IMR-90 (cell line): ENCODE data around the gene CMTM5. TPM values are rescaled to one million over a fixed set of nuclear protein-coding genes. Genes with fewer than 3 reads are reported as not detected.

Source experiments
- ATAC-seq: fragments of 200-7000 bp; cut with Tn5 transposase; 2 replicates; pipeline ENCODE4 v1.9.1; 2020; ENCODE audit warnings: low read depth, mild to moderate bottlenecking, moderate library complexity
- BruUV-seq: library from RNA; stranded (reverse); fragments of 400-500 nt; replicated peaks from 2 replicates; lab custom pipeline; 2021; lab: Mats Ljungman, UMichigan
- CTCF ChIA-PET: fragments of 300-600 bp; formaldehyde crosslinking; extraction: SDS; loops from one replicate; lab custom pipeline; 2021; ENCODE audit warnings: antibody characterized with exemption; lab: Yijun Ruan, JAX
- POLR2A ChIA-PET: fragments of 300-600 bp; sonication (Branson Sonifier 250); formaldehyde crosslinking; loops from one replicate; lab custom pipeline; 2022; ENCODE audit warnings: antibody characterized with exemption; ENCODE audit not compliant: unreplicated experiment; lab: Charles Lee
- DNase-seq: peaks from one replicate; pipeline ENCODE4 v3.0.0; 2013
- H2AFZ ChIP-seq: replicated peaks from 2 replicates; pipeline ENCODE3; 2013; ENCODE audit warnings: low read length, mild to moderate bottlenecking; ENCODE audit not compliant: poor library complexity
- H2AK5ac ChIP-seq: 2 replicates; pipeline ENCODE4 v1.6.1; 2013; ENCODE audit warnings: low read depth, low read length, inconsistent platforms
- H2AK9ac ChIP-seq: replicated peaks from 2 replicates; pipeline ENCODE3; 2013; ENCODE audit warnings: mild to moderate bottlenecking, low read depth, low read length, moderate library complexity; ENCODE audit not compliant: poor library complexity
- H2BK120ac ChIP-seq: 2 replicates; pipeline ENCODE4 v1.6.1; 2013; ENCODE audit warnings: low read depth, low read length, inconsistent platforms
- H2BK15ac ChIP-seq: 3 replicates; pipeline ENCODE4 v1.6.1; 2013; ENCODE audit warnings: low read depth, low read length, inconsistent platforms
- H2BK20ac ChIP-seq: 2 replicates; pipeline ENCODE4 v1.6.1; 2013; ENCODE audit warnings: low read depth, mild to moderate bottlenecking, inconsistent platforms, low read length, moderate library complexity
- H2BK5ac ChIP-seq: 2 replicates; pipeline ENCODE4 v1.6.1; 2013; ENCODE audit warnings: mild to moderate bottlenecking, low read depth, low read length, inconsistent platforms; ENCODE audit not compliant: poor library complexity, severe bottlenecking
- H3K14ac ChIP-seq: replicated peaks from 2 replicates; pipeline ENCODE4 v1.6.1; 2013; ENCODE audit warnings: low read depth, low read length, inconsistent platforms
- H3K18ac ChIP-seq: 2 replicates; pipeline ENCODE4 v1.6.1; 2013; ENCODE audit warnings: low read depth, low read length, control low read depth
- H3K23ac ChIP-seq: 2 replicates; pipeline ENCODE4 v1.6.1; 2013; ENCODE audit warnings: low read depth, low read length, inconsistent platforms
- H3K27ac ChIP-seq: 2 replicates; pipeline ENCODE4 v1.5.1; 2013; ENCODE audit warnings: mild to moderate bottlenecking, control low read depth, low read length; ENCODE audit not compliant: insufficient read depth
- H3K27me3 ChIP-seq: 2 replicates; pipeline ENCODE4 v1.6.1; 2013; ENCODE audit warnings: low read length; ENCODE audit not compliant: control insufficient read depth, insufficient read depth
- H3K36me3 ChIP-seq: 2 replicates; pipeline ENCODE4 v1.6.1; 2013; ENCODE audit warnings: low read length, mixed read lengths; ENCODE audit not compliant: control insufficient read depth, insufficient read depth
- H3K4ac ChIP-seq: 2 replicates; pipeline ENCODE4 v1.6.1; 2013; ENCODE audit warnings: low read depth, low read length, inconsistent platforms
- H3K4me1 ChIP-seq: 2 replicates; pipeline ENCODE4 v1.6.1; 2013; ENCODE audit warnings: low read length, mixed read lengths; ENCODE audit not compliant: control insufficient read depth, insufficient read depth
- H3K4me2 ChIP-seq: 2 replicates; pipeline ENCODE4 v1.6.1; 2013; ENCODE audit warnings: low read depth, mild to moderate bottlenecking, control low read depth, low read length, moderate library complexity
- H3K4me3 ChIP-seq: 2 replicates; pipeline ENCODE4 v1.5.1; 2013; ENCODE audit warnings: low read depth, mild to moderate bottlenecking, control low read depth, low read length, moderate library complexity; ENCODE audit not compliant: insufficient read depth
- H3K56ac ChIP-seq: 2 replicates; pipeline ENCODE4 v1.6.1; 2013; ENCODE audit warnings: low read length, inconsistent platforms; ENCODE audit not compliant: insufficient read depth; ENCODE audit errors: extremely low read depth
- H3K79me1 ChIP-seq, 2 experiments: 2 replicates each; pipeline ENCODE4 v1.6.1; 2013; ENCODE audit warnings: low read length in 2 of 2, inconsistent platforms in 1 of 2, low read depth in 1 of 2
- H3K9ac ChIP-seq: 2 replicates; pipeline ENCODE4 v1.6.1; 2013; ENCODE audit warnings: low read depth, low read length, control low read depth
- H3K9me1 ChIP-seq: 2 replicates; pipeline ENCODE4 v1.6.1; 2013; ENCODE audit warnings: low read length, inconsistent platforms; ENCODE audit not compliant: insufficient read depth
- H3K9me3 ChIP-seq: 2 replicates; pipeline ENCODE4 v1.6.1; 2013; ENCODE audit warnings: low read length; ENCODE audit not compliant: control insufficient read depth, insufficient read depth
- H4K20me1 ChIP-seq: 2 replicates; pipeline ENCODE4 v1.6.1; 2013; ENCODE audit warnings: low read length, inconsistent platforms; ENCODE audit not compliant: insufficient read depth
- H4K5ac ChIP-seq: 2 replicates; pipeline ENCODE4 v1.6.1; 2013; ENCODE audit warnings: mild to moderate bottlenecking, low read depth, low read length, control low read depth
- H4K8ac ChIP-seq, 2 experiments: 2 replicates each; pipeline ENCODE4 v1.6.1; 2013; ENCODE audit warnings: low read depth in 2 of 2, low read length in 2 of 2, control low read depth in 1 of 2, inconsistent platforms in 1 of 2
- H4K91ac ChIP-seq: 2 replicates; pipeline ENCODE4 v1.6.1; 2013; ENCODE audit warnings: low read depth, low read length, inconsistent platforms; ENCODE audit not compliant: insufficient read depth
- CEBPB ChIP-seq: IDR thresholded peaks from 2 replicates; pipeline ENCODE4 v1.6.1; 2012; ENCODE audit warnings: low read depth, low read length, improper control_type of control experiment
- MXI1 ChIP-seq: IDR thresholded peaks from 2 replicates; pipeline ENCODE4 v1.6.1; 2012; ENCODE audit warnings: low read depth, mild to moderate bottlenecking, low read length, moderate library complexity, borderline replicate concordance
- SMC3 ChIP-seq: fragments of 150-350 bp; IDR thresholded peaks from 2 replicates; pipeline ENCODE4 v1.6.1; 2016; ENCODE audit warnings: low read depth, mild to moderate bottlenecking, antibody characterized with exemption, low read length, moderate library complexity
- WGBS, 2 experiments: methylation state at CpG; one replicate each; pipeline versions ENCODE4 v1.1.5 to v1.1.7; 2013; ENCODE audit warnings: missing lambda C conversion rate in 2 of 2; ENCODE audit not compliant: insufficient read length in 1 of 2; ENCODE audit errors: extremely low coverage in 2 of 2; 5-methylcytosine and 5-hydroxymethylcytosine counted together
- dilution Hi-C: fragments of 300-500 bp; cut with HindIII; formaldehyde crosslinking; loops from one replicate; pipeline ENCODE4 v1.14.3; 2018; ENCODE audit warnings: low sequenced_read_pairs; ENCODE audit not compliant: unreplicated experiment
- in situ Hi-C: fragments of 300-500 bp; cut with MboI; formaldehyde crosslinking; loops from 3 replicates; pipeline ENCODE4 v1.14.3; 2019; ENCODE audit warnings: low sequenced_read_pairs, inconsistent platforms, mixed read lengths
- intact Hi-C: fragments of 100-400 bp; cut with micrococcal nuclease; formaldehyde crosslinking; loops from 2 replicates; pipeline ENCODE4 v1.10.0; 2022
- polyA plus RNA-seq, 3 experiments: library from polyadenylated mRNA; depleted of rRNA; stranded (reverse); fragments of >200 nt; gene quantifications; 2 replicates each; pipeline ENCODE4 v1.2.3, GENCODE V29; 2012; ENCODE audit warnings: low replicate concordance in 1 of 3
- total RNA-seq: library from RNA; depleted of rRNA; stranded (reverse); fragments of >200 nt; gene quantifications from 2 replicates; pipeline ENCODE4 v1.2.3, GENCODE V29; 2012
- TF ChIP-seq, protein P1 (sequence below): fragments of 150-350 bp; IDR thresholded peaks from 2 replicates; pipeline ENCODE4 v1.6.1; 2017; ENCODE audit warnings: mild to moderate bottlenecking, antibody characterized with exemption, low read length, low read depth

Gene CMTM5
- total and polyA plus RNA-seq, 2 of the 4 experiments (the other 2 are of a cell fraction), result 0.07 TPM; not detected in 1

DNA sequence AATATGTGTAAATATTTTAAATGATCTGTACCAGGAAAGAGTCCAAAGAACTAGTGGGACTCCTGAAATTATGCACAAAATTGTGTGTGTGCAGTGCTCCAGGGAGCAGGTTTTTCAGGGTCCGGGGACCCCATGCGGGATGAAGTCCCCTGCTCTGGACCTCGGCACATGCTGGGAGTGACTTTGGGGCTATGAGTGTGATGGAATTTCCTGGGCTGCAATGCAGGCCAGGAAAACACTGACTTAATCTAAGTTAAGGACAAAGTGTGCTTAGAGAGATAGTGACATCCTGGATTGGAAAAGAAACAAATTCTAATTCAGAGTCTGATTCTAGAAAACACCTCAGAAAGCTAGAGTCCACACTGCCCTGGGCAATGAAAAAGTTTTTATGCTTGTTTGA is 37.4 kb downstream of the CMTM5 start:
- Histone ChIP-seq H3K9me1 (no peaks in the 10 kb centered on the region), H2AFZ (no peak overlapping the region), H3K9me3 (no peaks in the 10 kb centered on the region), H3K36me3 (no peaks in the 10 kb centered on the region), H2BK15ac (no peak overlapping the region), H3K56ac (no peak overlapping the region), H3K9ac (no peak overlapping the region), H3K4ac (no peak overlapping the region), H4K20me1 (no peaks in the 10 kb centered on the region), H4K8ac (no peak overlapping the region), H3K23ac (no peak overlapping the region), H2BK120ac (no peak overlapping the region), H2AK5ac (no peak overlapping the region), H3K79me1 (no peaks in the 10 kb centered on the region), H2BK20ac (no peak overlapping the region), H4K91ac (no peak overlapping the region), H2AK9ac (no peak overlapping the region), H2BK5ac (no peak overlapping the region), H3K4me2 (no peak overlapping the region), H3K27me3 (peaks cover 29% of the 10 kb centered on the region), H3K14ac (no peak overlapping the region), H3K18ac (no peak overlapping the region), H3K27ac (no peak overlapping the region), H3K4me1 (no peaks in the 10 kb centered on the region), H4K5ac (no peak overlapping the region), H3K4me3 (no peak overlapping the region)
- dilution Hi-C loops, result no loop called here
- ChIA-PET POLR2A (no interaction called here), CTCF (no interaction called here)
- no TSS peak for BruUV-seq
- WGBS, 2 experiments, result 47% methylated on average over 2 of the region's 3 CpGs; no CpG with 5 or more reads in 1 of the 2 experiments
- intact Hi-C loops, result no loop called here
- in situ Hi-C loops, result no loop called here
- ATAC-seq (no peak), DNase-seq (no peak)
- TF ChIP-seq, protein P1, sequence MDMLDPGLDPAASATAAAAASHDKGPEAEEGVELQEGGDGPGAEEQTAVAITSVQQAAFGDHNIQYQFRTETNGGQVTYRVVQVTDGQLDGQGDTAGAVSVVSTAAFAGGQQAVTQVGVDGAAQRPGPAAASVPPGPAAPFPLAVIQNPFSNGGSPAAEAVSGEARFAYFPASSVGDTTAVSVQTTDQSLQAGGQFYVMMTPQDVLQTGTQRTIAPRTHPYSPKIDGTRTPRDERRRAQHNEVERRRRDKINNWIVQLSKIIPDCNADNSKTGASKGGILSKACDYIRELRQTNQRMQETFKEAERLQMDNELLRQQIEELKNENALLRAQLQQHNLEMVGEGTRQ, result no peak
- no peak for TF ChIP-seq CEBPB
- TF ChIP-seq MXI1, result no peak
- no peak for TF ChIP-seq SMC3
